HG03565 (cell line): Measurements from ENCODE around the gene EPN2.

ENCODE experiments used
- ATAC-seq: cut with Tn5 transposase; IDR thresholded peaks from one replicate; pipeline ENCODE4 v1.9.1; 2021; ENCODE audit warnings: mild to moderate bottlenecking, moderate library complexity; ENCODE audit not compliant: unreplicated experiment

EPN2 gene

GRCh38 chr17:19308398-19308797 is 71.2 kb downstream of the EPN2 start:
- no peak for ATAC-seq

GRCh38 chr17:19309701-19310100 is 72.5 kb downstream of the EPN2 start:
- no peak for ATAC-seq

GRCh38 chr17:19310151-19310550 is 73.0 kb downstream of the EPN2 start:
- no peak for ATAC-seq

- no peak for ATAC-seq
Measured at GRCh38 chr17:19311016-19311415, 73.8 kb downstream of the EPN2 start.

- ATAC-seq = no peak
Measured at GRCh38 chr17:19311421-19312215, 74.5 kb downstream of the EPN2 start.

GRCh38 chr17:19312406-19312805 is 75.2 kb downstream of the EPN2 start:
- ATAC-seq = no peak

- no peak for ATAC-seq
Measured at GRCh38 chr17:19313066-19313745, 76.0 kb downstream of the EPN2 start.

GRCh38 chr17:19313746-19314651 is 76.8 kb downstream of the EPN2 start:
- no peak for ATAC-seq

- ATAC-seq = no peak
Measured at GRCh38 chr17:19315104-19315503, 77.9 kb downstream of the EPN2 start.

- no peak for ATAC-seq
Measured at GRCh38 chr17:19316761-19317358, 79.7 kb downstream of the EPN2 start.

GRCh38 chr17:19317359-19318095 is 80.4 kb downstream of the EPN2 start:
- ATAC-seq = no peak

- ATAC-seq = no peak
Measured at GRCh38 chr17:19318611-19319010, 81.4 kb downstream of the EPN2 start.

- ATAC-seq = no peak
Measured at GRCh38 chr17:19319771-19320505, 82.8 kb downstream of the EPN2 start.

- ATAC-seq = no peak
Measured at GRCh38 chr17:19320876-19321275, 83.7 kb downstream of the EPN2 start.

GRCh38 chr17:19321481-19322128 is 84.4 kb downstream of the EPN2 start:
- no peak for ATAC-seq

- no peak for ATAC-seq
Measured at GRCh38 chr17:19322129-19322505, 85.0 kb downstream of the EPN2 start.

GRCh38 chr17:19322861-19323260 is 85.7 kb downstream of the EPN2 start:
- no peak for ATAC-seq

GRCh38 chr17:19325542-19325941 is 88.4 kb downstream of the EPN2 start:
- no peak for ATAC-seq
